Esophagus (tissue), 2 donors: Measurements from ENCODE around the gene OPN1LW. TPM values are rescaled to one million over a fixed set of nuclear protein-coding genes. Genes with fewer than 3 reads are reported as not detected.

ENCODE experiments used
- H3K27ac ChIP-seq, 2 donors: one replicate each; pipeline ENCODE4 v1.5.1; 2013; ENCODE audit warnings: low read depth in 2 of 2, mild to moderate bottlenecking in 2 of 2, inconsistent platforms in 1 of 2, low read length in 1 of 2, moderate library complexity in 1 of 2
- H3K27me3 ChIP-seq, 2 donors: one replicate each; pipeline ENCODE4 v1.6.1; 2013; ENCODE audit warnings: low read length in 2 of 2, control low read depth in 1 of 2, mild to moderate bottlenecking in 1 of 2; ENCODE audit not compliant: insufficient read depth in 2 of 2, control insufficient read depth in 1 of 2
- H3K36me3 ChIP-seq, 2 donors: one replicate each; pipeline ENCODE4 v1.6.1; 2013; ENCODE audit warnings: low read length in 1 of 2; ENCODE audit not compliant: control insufficient read depth in 2 of 2, insufficient read depth in 2 of 2
- H3K4me1 ChIP-seq, 2 donors: one replicate each; pipeline ENCODE4 v1.6.1; 2013; ENCODE audit warnings: low read length in 1 of 2; ENCODE audit not compliant: control insufficient read depth in 2 of 2, insufficient read depth in 2 of 2
- H3K4me3 ChIP-seq, 2 donors: one replicate each; pipeline ENCODE4 v1.5.1; 2013; ENCODE audit warnings: low read length in 2 of 2, mild to moderate bottlenecking in 2 of 2, low read depth in 1 of 2, moderate library complexity in 1 of 2
- H3K9me3 ChIP-seq, 2 donors: one replicate each; pipeline ENCODE4 v1.6.1; 2013; ENCODE audit warnings: mild to moderate bottlenecking in 2 of 2, low read depth in 1 of 2, low read length in 1 of 2, moderate library complexity in 1 of 2; ENCODE audit not compliant: control insufficient read depth in 2 of 2, insufficient read depth in 1 of 2
- WGBS, 2 donors: extraction: QIAGEN DNeasy Blood & Tissue Kit; methylation state at CpG; one replicate each; pipeline ENCODE4 v1.1.7; 2013; 5-methylcytosine and 5-hydroxymethylcytosine counted together
- polyA plus RNA-seq, 2 donors: library from polyadenylated mRNA; stranded (reverse); fragments of 200-250 nt; gene quantifications; one replicate each; pipeline ENCODE4 v1.2.3, GENCODE V29; 2013
- donor health status: healthy with polysubstance abuse.
- donor health status: Bipolar disorder and iron deficiency.

The OPN1LW gene
- polyA plus RNA-seq, 2 donors = not detected

GRCh38 chrX:154131955-154132354 is 12.1 kb upstream of the OPN1LW start:
- H3K36me3 ChIP-seq = no peaks in the 10 kb centered on the region
- H3K4me1 ChIP-seq = no peaks in the 10 kb centered on the region
- no peak overlapping the region for H3K4me3 ChIP-seq
- no peak overlapping the region for H3K27ac ChIP-seq
- H3K9me3 ChIP-seq = no peaks in the 10 kb centered on the region
- H3K27me3 ChIP-seq = no peaks in the 10 kb centered on the region
- 71 to 83% methylated on average over 4 of the region's 4 CpGs for WGBS, 2 donors

GRCh38 chrX:154132366-154132765 is 11.7 kb upstream of the OPN1LW start:
- 87 to 96% methylated on average over 9 of the region's 9 CpGs for WGBS, 2 donors
- Histone ChIP-seq H3K9me3 (no peaks in the 10 kb centered on the region), H3K36me3 (no peaks in the 10 kb centered on the region), H3K27ac (no peak overlapping the region), H3K27me3 (no peaks in the 10 kb centered on the region), H3K4me3 (no peak overlapping the region), H3K4me1 (no peaks in the 10 kb centered on the region)

- H3K4me1 ChIP-seq = no peaks in the 10 kb centered on the region
- H3K36me3 ChIP-seq = no peaks in the 10 kb centered on the region
- H3K27me3 ChIP-seq = no peaks in the 10 kb centered on the region
- no peak overlapping the region for H3K27ac ChIP-seq
- no peaks in the 10 kb centered on the region for H3K9me3 ChIP-seq
- 58 to 69% methylated on average over 7 of the region's 7 CpGs for WGBS, 2 donors
- no peak overlapping the region for H3K4me3 ChIP-seq
Measured at GRCh38 chrX:154135458-154136229, 8.4 kb upstream of the OPN1LW start.

GRCh38 chrX:154136627-154137161 is 7.3 kb upstream of the OPN1LW start:
- H3K27me3 ChIP-seq = no peaks in the 10 kb centered on the region
- peak overlapping the region in 1 of 2 donors; percentile 26 for H3K4me3 ChIP-seq
- H3K4me1 ChIP-seq = no peaks in the 10 kb centered on the region
- no peak overlapping the region for H3K27ac ChIP-seq
- H3K36me3 ChIP-seq = no peaks in the 10 kb centered on the region
- no peaks in the 10 kb centered on the region for H3K9me3 ChIP-seq
- WGBS, 2 donors = 2 to 24% methylated on average over 43 to 44 of the region's 44 CpGs

GRCh38 chrX:154138857-154139256 is 5.2 kb upstream of the OPN1LW start:
- WGBS, 2 donors = 86 to 88% methylated on average over 10 of the region's 10 CpGs
- Histone ChIP-seq H3K4me3 (no peak overlapping the region), H3K36me3 (no peaks in the 10 kb centered on the region), H3K27ac (no peak overlapping the region), H3K27me3 (no peaks in the 10 kb centered on the region), H3K4me1 (no peaks in the 10 kb centered on the region), H3K9me3 (no peaks in the 10 kb centered on the region)

GRCh38 chrX:154140206-154140605 is 3.8 kb upstream of the OPN1LW start:
- 90% methylated on average over 11 to 12 of the region's 12 CpGs for WGBS, 2 donors
- Histone ChIP-seq H3K4me3 (no peak overlapping the region), H3K9me3 (no peaks in the 10 kb centered on the region), H3K27me3 (no peaks in the 10 kb centered on the region), H3K4me1 (no peaks in the 10 kb centered on the region), H3K27ac (no peak overlapping the region), H3K36me3 (no peaks in the 10 kb centered on the region)

- no peak overlapping the region for H3K4me3 ChIP-seq
- H3K27ac ChIP-seq = no peak overlapping the region
- no peaks in the 10 kb centered on the region for H3K9me3 ChIP-seq
- WGBS, 2 donors = 76 to 86% methylated on average over 10 of the region's 10 CpGs
- no peaks in the 10 kb centered on the region for H3K27me3 ChIP-seq
- H3K4me1 ChIP-seq = no peaks in the 10 kb centered on the region
- no peaks in the 10 kb centered on the region for H3K36me3 ChIP-seq
Measured at GRCh38 chrX:154140742-154141141, 3.3 kb upstream of the OPN1LW start.

- no peaks in the 10 kb centered on the region for H3K4me1 ChIP-seq
- WGBS, 2 donors = 89 to 91% methylated on average over 8 of the region's 8 CpGs
- H3K4me3 ChIP-seq = no peak overlapping the region
- no peaks in the 10 kb centered on the region for H3K9me3 ChIP-seq
- H3K36me3 ChIP-seq = no peaks in the 10 kb centered on the region
- H3K27ac ChIP-seq = no peak overlapping the region
- H3K27me3 ChIP-seq = no peaks in the 10 kb centered on the region
Measured at GRCh38 chrX:154142386-154142785, 1.7 kb upstream of the OPN1LW start.

- Histone ChIP-seq H3K27me3 (no peaks in the 10 kb centered on the region), H3K27ac (no peak overlapping the region), H3K36me3 (no peaks in the 10 kb centered on the region), H3K9me3 (no peaks in the 10 kb centered on the region), H3K4me1 (no peaks in the 10 kb centered on the region), H3K4me3 (no peak overlapping the region)
- WGBS, 2 donors = 91 to 93% methylated on average over 23 of the region's 23 CpGs
Measured at GRCh38 chrX:154142950-154143745, 895 bp upstream of the OPN1LW start.
